ENCODE data around the gene KIAA0408.

Gene KIAA0408

DNA sequence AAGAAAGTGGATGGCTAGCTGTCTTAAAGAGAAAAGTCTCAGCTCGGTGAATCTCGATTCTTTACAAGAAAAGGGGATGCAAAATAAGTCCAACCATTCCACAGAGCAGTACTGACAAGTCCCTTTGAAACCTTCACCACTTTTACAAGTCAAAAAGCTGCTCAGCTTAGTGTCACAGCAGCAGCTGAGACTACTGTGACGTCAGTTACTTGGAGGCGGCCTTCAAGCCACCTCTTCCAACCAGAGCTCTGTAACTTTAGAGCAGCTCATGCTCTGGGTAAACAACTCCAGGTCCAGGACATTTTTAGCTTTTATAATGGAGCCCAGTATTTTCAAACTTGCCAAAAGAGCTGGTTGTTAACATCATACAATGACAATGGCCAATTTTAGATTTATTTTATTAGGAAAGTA, at the start of gene KIAA0408:
TSS of gene KIAA0408 (minus strand) at position 159 of the 411 bp plus-strand sequence. CDS start 5,408 bp downstream, outside the sequence.
- no peak for DNase-seq

GRCh38 chr6:127506894-127507293, 47.7 kb upstream of the KIAA0408 start:
- no peak for DNase-seq

GRCh38 chr6:127503022-127503421, 43.8 kb upstream of the KIAA0408 start:
- no peak for DNase-seq

DNA sequence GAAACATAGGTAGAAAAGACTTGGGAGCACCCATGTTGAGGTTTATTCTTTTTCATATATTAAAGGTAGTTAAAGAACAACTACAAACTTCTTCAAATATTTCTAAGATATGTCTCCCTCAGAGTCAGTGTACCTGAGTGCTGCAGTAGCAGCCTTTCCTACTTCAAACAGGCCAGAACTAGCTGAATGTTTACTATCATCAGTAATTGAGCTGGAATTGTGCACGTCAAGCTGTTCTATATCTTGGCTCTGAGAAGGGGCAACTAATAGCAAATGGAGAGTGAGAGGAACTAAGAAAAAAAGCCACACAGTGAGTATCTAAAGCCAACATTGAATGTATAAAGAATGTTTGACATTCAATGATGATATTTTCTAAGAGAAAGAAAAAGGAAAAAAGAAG, 38.2 kb upstream of the KIAA0408 start:
- no peak for DNase-seq

- no peak for DNase-seq
Observed at GRCh38 chr6:127496471-127496870, 37.3 kb upstream of the KIAA0408 start.

DNA sequence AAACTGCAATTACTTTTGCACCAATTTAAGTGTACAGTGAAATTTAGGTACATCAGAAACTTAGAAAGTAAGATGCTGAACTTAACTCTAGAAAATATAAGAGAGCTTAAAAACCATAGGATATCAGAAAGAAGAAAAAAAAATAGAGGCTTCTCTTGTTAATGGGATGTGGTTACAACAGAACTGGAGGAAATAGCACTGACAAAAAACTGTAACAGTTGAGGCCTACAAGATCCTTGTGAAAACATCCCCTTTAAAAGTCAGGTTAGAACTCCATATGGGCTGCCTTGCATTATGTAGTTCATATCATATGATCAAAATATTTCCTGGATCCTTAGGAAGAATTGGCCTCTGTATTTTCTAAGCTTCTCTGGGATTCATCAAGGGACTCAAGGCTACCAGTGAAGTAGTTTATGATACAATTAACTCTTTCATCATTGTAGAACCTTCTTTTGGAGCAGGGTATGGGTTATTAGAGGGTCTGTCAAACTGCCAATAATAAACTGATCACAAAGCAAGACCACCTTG, 35.1 kb upstream of the KIAA0408 start:
- no peak for DNase-seq

DNA sequence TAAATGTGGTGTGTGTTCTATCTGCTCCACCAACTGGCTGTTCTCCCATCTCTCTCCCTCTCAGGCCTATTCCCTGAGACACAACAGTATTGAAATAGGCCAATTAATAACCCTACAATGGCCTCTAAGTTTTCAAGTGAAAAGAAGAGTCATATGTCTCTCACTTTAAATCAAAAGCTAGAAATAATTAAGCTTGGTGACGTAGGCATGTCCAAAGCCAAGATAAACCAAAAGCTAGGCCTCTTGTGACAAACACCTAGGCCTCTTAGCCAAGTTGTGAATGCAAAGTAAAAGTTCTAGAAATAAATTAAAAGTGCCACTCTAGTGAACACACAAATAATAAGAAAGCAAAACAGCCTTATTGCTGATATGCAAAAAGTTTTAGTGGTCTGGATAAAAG, 30.1 kb upstream of the KIAA0408 start:
- DNase-seq: no peak

- DNase-seq: no peak
Observed at GRCh38 chr6:127486934-127487333, 27.7 kb upstream of the KIAA0408 start.

DNA sequence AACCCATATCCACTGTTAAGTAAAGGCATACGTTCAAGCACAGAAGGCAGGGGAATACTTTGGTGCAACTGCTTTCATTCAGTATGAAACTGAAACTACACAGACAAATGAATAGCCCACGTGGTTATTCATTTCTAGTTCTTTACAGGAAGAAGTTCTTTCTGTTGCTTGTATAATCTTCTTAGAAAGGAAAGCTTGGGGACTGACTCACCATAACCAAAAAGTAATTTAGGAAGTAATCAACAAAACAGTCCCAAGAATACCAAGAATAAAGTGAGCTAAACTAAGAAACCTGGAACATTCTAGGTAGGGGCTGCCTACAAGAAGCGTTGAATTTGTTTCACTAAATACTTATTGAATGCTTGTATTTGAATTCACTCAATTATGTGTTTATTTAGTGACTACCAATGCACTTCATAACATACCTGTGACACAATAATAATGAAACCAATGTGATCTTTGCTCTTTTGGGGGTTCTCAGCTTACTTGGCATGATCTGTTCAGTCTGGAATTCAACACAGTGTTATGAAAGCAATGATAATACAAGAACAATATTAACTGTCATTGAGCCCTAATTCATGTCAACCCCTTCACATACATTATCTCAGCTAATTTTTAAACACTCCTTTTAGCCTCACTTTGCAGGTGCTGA, 25.1 kb upstream of the KIAA0408 start:
- no peak for DNase-seq

GRCh38 chr6:127483399-127484055, 24.3 kb upstream of the KIAA0408 start:
- no peak for DNase-seq

DNA sequence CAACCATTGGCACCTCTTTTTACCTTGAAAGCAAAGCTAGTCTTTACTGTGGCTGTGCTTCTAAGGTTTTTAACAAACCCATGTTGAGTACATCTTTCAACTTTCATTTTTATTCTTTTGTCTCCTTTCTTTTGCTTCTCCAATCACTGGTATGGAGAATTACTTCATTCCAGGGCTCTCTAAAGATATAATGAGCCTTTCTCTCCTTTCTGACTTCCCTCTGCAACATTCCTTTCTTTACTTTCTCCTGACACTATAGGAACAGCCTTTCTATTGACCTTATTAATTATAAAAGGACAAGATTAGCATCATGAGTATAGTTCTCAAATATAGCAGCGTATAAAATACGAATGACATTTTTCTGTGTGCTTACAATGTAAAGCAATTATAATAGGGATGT, 23.1 kb upstream of the KIAA0408 start:
- no peak for DNase-seq

DNA sequence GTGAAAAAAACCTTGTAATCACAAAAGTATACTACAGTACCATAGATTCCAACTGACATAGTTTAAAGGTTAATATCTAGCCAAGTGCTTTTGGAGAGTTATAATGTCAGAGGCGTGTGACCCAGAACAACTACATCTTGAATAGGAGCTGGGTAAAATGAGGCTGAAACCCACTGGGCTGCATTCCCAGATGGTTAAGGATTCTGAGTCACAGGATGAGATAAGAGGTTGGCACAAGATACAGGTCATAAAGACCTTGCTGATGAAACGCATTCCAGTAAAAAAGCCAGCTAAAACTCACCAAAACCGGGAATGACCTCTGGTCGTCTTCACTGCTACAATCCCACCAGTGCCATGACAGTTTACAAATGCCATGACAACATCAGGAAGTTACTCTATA, 22.4 kb upstream of the KIAA0408 start:
- DNase-seq: no peak

- no peak for DNase-seq
Observed at GRCh38 chr6:127481111-127481510, 21.9 kb upstream of the KIAA0408 start.

GRCh38 chr6:127477658-127478057, 18.5 kb upstream of the KIAA0408 start:
- no peak for DNase-seq

DNA sequence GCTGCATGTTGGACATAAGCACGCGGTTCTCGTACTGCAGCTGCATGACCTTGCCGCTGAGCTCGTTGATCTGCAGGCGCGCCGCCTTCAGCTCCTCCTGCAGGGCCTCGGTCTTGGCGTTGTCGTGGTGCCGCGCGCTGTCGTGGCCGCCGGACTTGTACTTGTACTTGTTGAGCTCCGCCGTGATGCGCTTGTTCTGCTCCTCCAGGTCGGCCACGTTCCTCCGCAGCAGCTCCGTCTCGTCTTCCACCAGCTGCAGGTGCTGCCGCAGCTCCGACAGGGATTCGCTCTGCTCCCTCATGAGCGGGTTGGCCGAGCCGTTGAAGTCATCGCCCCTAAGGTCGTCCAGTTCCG, 16.6 kb upstream of the KIAA0408 start:
- DNase-seq: no peak

DNA sequence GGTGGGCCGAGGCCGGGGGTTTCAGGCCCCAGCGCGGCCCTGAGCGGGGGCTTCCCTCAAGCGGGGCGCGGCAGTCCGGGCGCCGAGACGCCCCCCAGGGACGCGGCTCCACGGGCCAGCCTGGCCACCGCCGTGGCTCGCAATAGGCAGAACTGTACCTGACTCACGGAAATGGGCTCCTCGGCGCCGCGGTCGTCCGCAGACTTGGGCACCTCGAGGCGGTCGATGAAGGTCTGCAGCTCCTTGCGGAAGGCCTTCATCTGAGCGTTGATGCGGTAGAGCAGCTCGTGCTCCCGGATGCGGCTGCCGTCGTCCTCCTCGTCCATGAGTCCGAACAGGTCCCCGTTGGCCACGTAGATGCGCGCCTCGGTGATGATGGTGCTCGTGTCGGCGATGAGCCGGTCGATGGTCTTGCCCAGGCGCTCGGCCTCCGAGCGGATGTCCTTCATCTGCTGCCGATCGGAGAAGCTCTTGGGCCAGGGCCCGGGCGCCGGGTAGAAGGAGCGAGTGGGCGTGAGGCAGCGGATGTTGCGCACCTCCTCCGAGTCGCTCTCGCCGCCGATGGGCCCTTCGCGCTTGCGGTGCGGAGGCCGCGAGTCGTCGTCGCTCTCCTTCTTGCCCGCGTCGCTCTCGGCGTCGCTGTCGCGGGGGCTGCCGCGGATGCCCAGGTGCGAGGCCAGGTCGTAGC, 16.1 kb upstream of the KIAA0408 start:
- DNase-seq: no peak

DNA sequence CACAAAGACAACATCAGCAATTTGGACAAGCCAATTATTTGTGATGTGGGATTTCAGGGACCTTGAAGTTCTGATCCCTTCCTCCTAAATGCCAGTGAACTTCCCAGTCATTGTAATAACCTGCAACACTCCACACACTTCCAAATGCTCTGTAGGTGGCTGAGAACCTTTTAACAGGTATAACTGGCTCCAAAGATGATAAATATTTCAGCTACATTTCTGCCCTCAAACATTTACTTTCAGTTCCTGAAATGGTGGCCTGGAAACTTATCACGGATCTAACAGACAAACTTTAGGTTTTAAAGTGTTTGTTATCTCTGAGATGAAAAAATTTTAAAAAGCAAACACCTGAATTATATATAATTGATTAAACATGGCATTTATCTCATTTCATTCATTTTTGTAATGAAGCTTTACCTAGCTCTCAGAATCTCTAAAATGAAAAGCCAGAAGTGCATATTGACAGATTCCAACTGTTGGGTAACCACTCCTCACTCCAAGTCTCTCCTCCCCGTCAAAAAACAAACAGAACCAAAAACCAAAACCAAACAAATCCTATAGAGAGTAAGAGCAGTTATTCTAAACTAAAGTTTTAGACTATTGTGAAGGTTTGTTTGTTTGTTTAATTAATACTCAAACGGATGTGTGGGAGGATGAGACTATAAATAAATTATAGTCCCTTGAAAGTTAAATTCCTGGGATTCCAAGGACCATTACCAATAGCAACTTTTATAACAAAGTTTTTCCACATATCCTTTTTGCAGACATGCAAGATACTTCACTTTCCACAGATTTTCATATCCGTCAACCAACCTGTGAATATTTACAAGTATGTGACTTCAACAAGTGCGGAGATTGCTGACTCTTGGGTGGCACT, 12.4 kb upstream of the KIAA0408 start:
- no peak for DNase-seq

- no peak for DNase-seq
Observed at GRCh38 chr6:127468936-127469335, 9.7 kb upstream of the KIAA0408 start.

DNA sequence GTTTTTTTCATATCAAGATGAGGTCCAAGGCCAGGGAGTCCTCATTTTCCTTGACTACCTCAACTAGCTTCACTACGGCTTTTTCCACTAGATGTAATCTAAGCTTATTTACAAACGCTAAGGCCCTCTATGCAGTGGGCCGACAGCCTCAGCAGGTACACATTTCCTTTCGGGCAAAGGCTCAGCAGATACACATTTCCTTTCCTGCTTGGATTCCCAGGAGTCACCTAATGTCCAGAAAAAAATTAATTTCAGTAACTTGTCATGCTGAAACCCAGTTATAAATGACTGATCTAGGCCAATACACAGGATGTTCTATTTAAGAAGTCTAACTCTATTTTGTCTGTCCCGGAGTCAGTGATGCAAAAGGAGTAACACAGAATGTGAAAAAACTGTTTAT, 7.2 kb upstream of the KIAA0408 start:
- DNase-seq: no peak

DNA sequence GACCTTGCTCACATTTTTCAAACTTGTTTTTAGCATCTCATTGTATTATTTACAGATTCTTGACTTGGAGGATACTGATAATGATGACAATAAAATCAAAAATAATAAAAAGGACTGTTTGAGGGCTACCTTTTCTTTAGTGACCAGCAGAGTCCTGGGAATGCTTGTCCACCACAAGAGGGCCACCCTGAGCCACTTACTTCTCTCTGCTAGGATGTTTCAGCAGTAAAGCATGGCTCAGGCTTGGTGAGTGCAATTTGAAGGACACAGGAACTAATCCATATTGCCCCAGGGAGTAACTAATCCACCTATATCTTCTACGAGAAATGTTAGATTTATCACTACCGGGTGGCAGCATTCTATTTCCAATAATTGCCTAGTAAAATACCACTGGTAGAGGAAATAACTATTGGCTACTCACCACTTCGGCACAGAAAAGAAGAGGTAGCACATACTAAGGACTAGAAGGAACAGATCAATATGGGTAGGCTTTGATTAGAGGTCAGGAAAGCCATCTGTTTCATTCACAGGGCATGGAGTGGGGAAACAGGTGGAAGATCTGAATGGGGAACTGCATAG, 5.8 kb upstream of the KIAA0408 start:
- DNase-seq: peak in 1 of 2 experiments; percentile 6

GRCh38 chr6:127464161-127464880, 5.1 kb upstream of the KIAA0408 start:
- no peak for DNase-seq

DNA sequence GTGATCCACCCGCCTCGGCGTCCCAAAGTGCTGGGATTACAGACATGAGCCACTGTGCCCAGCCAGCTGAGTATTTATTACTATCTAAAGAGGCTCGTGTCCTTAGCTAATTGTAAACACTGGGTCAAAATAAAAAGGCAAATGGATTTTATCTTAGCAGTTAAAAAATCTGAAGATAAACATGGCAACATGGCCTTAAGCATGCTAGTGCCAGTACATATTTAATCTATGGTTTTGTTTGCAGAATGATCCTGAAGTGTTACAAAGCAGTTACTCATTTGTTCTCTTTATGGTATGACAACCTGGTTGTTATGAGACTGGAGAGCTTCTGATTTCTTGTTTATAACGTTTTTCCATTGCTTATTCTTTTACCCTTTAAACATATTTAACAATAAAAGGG, 3.9 kb upstream of the KIAA0408 start:
- DNase-seq: no peak

All from NCI-H187 (cell line).